GM19240 (cell line): ENCODE results near the gene ZNF722.
"Not testable (repeated sequence)": the region's sequence is repeated elsewhere in the genome, so short reads cannot be mapped to it uniquely, and the experiment has no call there.

ENCODE experiments used
- DNase-seq: peaks from one replicate; pipeline ENCODE4 v3.0.0; 2011; ENCODE audit warnings: low spot score; ENCODE audit not compliant: insufficient read length

Gene ZNF722

DNA sequence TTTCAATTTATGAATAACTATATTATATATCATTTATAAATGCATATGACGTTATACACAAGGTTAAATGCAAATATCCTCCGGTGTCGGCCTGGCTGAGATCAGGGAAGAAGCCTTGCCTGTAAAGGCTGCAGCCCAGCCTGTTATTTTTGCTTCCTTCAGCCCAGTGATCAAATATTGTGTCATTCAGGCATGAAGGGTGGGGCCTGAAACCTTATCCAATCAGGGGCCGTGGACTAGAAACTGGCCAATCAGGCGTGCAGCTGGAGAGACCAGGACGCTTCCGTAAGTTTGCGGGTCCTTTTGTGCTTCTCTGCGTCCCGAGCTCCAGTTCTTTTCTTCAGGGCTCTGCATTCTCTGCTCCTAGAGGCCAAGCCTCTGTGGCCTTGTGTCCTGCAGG lies at the start of gene ZNF722:
Gene ZNF722, plus strand, starts transcription at position 301 of the 400 bp plus-strand sequence. CDS start 113 bp downstream, outside the sequence.
- no peak for DNase-seq

DNA sequence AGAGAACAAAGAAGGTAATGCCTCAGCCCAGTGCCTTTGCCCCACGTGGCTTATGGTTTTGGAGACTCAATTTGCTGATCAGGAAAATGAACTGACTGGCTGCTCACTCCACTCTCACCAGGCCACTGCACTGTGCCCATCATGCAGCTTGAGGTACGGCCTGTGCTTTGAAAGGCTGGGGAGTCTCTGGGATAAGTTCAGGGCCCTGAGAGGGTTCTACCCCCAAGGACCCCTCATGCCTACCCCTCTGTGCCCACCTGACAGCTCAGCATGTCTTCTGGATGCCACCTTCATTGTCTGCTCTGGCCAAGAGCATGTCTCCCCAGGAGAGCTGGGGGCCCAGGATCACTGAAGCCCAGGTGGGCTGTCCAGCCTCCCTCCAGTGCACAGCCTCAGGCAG lies 45.5 kb upstream of the ZNF722 start:
- DNase-seq = no peak

DNA sequence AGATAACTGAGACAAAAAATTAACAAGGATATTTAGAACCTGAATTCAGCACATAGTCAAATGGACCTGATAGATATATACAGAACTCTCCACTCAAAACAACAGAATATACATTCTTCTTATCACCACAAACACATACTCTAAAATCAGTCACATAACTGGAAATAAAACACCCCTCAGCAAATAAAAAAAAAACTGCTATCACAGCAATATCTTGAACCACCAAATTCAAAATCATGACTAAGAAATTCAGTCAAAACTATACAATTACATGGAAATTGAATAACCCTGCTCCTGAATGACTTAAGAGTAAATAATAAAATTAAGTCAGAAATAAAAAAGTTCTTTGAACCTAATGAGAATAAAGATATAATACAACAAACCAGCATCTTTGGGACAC lies 30.0 kb upstream of the ZNF722 start:
- DNase-seq = no peak

DNA sequence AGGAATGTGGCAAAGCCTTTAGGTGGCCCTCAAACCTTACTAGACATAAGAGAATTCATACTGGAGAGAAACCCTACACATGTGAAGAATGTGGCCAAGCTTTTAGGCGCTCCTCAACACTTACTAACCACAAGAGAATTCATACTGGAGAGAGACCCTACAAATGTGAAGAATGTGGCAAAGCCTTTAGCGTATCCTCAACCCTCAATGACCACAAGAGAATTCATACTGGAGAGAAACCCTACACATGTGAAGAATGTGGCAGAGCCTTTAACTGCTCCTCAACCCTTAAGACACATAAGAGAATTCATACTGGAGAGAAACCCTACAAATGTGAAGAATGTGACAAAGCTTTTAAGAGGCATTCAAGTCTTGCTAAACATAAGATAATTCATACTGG lies 16.8 kb downstream of the ZNF722 start:
- not testable (repeated sequence) for DNase-seq

DNA sequence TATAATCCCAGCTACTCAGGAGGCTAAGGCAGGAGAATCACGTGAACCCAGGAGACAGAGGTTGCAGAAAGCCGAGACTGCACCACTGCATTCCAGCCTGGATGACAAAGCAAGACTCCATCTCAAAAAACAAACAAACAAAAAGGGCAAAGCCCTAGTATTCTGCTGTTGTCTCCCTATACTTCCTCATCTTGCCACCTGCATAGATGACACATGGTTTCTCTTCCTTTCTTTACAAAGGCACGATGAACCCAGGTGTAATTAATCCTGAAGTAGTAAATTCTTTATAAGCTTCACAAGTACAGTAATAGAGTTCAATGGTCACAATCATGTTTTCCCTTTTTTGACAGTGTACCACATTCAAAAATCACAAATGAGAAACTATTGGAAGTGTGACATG lies 36.7 kb downstream of the ZNF722 start:
- DNase-seq = no peak

DNA sequence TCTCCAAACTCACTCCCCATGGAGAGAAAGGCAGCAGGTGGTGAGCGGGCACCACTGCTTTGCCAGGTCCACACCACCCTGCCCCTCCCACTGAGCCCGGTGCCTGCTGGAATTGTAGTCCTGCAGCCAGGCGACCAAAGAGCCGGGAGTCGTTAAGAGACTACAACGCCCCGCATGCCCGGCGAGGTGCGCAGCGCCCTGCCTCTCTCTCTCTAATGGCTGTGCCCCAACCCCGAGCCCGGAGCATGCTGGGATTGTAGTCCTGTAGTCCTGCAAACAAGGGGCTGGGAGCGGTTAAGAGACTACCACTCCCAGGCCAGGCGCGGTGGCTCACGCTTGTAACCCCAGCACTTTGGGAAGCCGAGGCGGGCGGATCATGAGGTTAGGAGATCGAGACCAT lies 38.4 kb downstream of the ZNF722 start:
- DNase-seq = no peak

DNA sequence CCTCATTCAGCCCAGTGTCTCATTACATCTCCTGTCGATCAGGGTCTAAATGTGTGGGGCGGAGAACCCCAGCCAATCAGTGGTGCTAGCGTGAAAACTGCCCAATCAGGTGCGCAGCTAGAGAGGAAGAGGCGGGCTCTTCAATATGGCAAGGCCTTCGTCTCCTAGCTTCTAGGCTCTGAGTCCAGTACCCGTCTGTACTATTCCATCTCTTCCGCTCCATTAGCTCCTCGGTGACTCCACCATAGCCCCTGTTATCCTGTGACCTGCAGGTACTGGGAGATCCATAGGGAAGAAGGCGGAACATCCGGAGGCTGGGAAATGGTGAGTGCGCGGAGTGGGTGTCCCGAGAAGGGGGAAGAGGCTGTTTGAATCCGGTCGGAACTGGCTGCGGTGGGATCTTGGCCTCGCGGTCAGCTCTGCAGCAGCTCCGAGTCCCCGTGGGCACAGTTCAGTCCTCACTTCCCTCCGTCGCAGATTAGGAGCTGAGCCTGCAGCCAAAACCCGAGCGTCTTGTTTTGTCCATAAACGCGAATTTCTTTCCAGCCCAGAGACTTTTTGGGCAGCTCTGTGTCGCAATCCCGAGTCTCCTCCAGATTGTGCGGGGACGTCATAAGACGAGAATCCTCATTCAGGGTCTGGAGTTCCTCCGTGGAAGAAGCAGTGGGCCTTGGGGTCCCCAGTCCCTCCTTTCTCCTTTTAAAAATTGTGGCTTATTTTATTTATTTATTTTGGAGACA lies 46.8 kb downstream of the ZNF722 start, which contains the start of gene ZNF727:
Gene ZNF727, plus strand, starts transcription at position 134 of the 740 bp plus-strand sequence. Its CDS starts 188 bp downstream, at position 322.
- no peak for DNase-seq

DNA sequence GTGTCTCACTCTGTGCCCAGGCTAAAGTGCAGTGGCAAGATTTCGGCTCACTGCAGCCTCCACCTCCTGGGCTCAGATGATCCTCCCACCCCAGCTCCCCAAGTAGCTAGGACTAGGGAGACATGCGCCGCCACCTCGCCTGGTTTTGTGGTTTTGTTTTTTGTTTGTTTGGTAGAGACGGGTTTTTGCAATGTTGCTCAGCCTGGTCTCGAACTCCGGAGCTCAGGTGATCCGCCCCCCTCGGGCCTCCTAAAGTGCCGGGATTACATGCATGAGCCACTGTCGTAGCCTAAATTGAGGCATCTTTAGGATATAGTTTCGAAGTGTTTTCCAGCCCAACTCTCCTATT lies 47.4 kb downstream of the ZNF722 start:
- no peak for DNase-seq
